ENCODE measurements around the gene SLC23A2.

- TF ChIP-seq SUZ12 (IDR thresholded peaks at IDR 0.05; ENCODE audit: extremely low read depth, insufficient read depth, insufficient read length), result no peak
- TF ChIP-seq ZNF274 (IDR thresholded peaks at IDR 0.05; ENCODE audit: low read depth, low read length), result no peak
These were observed 191.6 kb downstream of the SLC23A2 start for GRCh38 chr20:4809707-4810106.

Data from NT2/D1 (cell line).